Erythroblast (primary cell): ENCODE measurements around the gene TNIP1.

Source experiments
- GATA1 ChIP-seq: IDR thresholded peaks from 2 replicates; pipeline ENCODE4 v1.6.1; 2011; ENCODE audit warnings: low read depth, mild to moderate bottlenecking, control low read depth, low read length, moderate library complexity
- POLR2A ChIP-seq: IDR thresholded peaks from 2 replicates; pipeline ENCODE4 v1.6.1; 2011; ENCODE audit warnings: mild to moderate bottlenecking, low read length

GRCh38 chr5:151068433-151069197 lies 12.2 kb downstream of the TNIP1 start:
- no peak for TF ChIP-seq POLR2A
- TF ChIP-seq GATA1: no peak
